Ovary (tissue), 9 donors: Measurements from ENCODE around the gene ZNF8. TPM values are rescaled to one million over a fixed set of nuclear protein-coding genes. Genes with fewer than 3 reads are reported as not detected.
"Not testable (repeated sequence)": the region's sequence is repeated elsewhere in the genome, so short reads cannot be mapped to it uniquely, and the experiment has no call there.

ENCODE experiments used
- DNase-seq, 5 donors: peaks; one replicate each; pipeline ENCODE4 v3.0.0-alpha.2; 2019 to 2020
- H3K27ac ChIP-seq, 2 donors: fragments of 200-600 bp; one replicate each; pipeline versions ENCODE4 v1.5.1 to v1.8.0; 2019 to 2022
- H3K27me3 ChIP-seq: fragments of 200-600 bp; one replicate; pipeline ENCODE4 v1.8.0; 2022
- H3K36me3 ChIP-seq: fragments of 200-600 bp; sonication (generic); one replicate; pipeline ENCODE4 v1.5.1; 2019
- H3K4me1 ChIP-seq: one replicate; pipeline ENCODE4 v1.8.1; 2013; ENCODE audit warnings: mild to moderate bottlenecking, moderate library complexity; ENCODE audit not compliant: insufficient read depth
- H3K4me3 ChIP-seq: fragments of 200-600 bp; sonication (generic); one replicate; pipeline ENCODE4 v1.5.1; 2017
- H3K9me3 ChIP-seq, 2 donors: fragments of 200-600 bp in 1 of 2; sonication (generic) in 1 of 2; one replicate each; pipeline versions ENCODE4 v1.5.1 to v1.8.1; 2013 to 2019; ENCODE audit warnings: mild to moderate bottlenecking in 1 of 2, moderate library complexity in 1 of 2
- CTCF ChIP-seq, 3 donors: fragments of 450-650 bp in 2 of 3; fragments of 200-600 bp in 1 of 3; IDR thresholded peaks; one replicate each; pipeline versions ENCODE4 v1.5.1 to v1.8.0; 2016 to 2022; ENCODE audit warnings: antibody characterized with exemption in 3 of 3, mild to moderate bottlenecking in 1 of 3
- EP300 ChIP-seq: sonication (generic); formaldehyde crosslinking; IDR thresholded peaks from one replicate; pipeline ENCODE4 v1.6.1; 2017; ENCODE audit warnings: antibody characterized with exemption
- POLR2A ChIP-seq: fragments of 450-650 bp; IDR thresholded peaks from one replicate; pipeline ENCODE4 v1.6.1; 2017; ENCODE audit warnings: antibody characterized with exemption, mild to moderate bottlenecking, moderate library complexity
- WGBS, 3 donors: extraction: QIAGEN DNeasy Blood & Tissue Kit in 1 of 3; methylation state at CpG; one replicate each; pipeline versions ENCODE4 v1.1.5 to v1.1.7; 2013 to 2017; 5-methylcytosine and 5-hydroxymethylcytosine counted together
- intact Hi-C, 4 donors: fragments of 100-400 bp; cut with DNase I; formaldehyde crosslinking; loops; one replicate each; pipeline versions ENCODE4 v1.11.0 to v1.15.1; 2022 to 2023
- polyA plus RNA-seq, 2 donors: library from polyadenylated mRNA; stranded (reverse); fragments of 200-250 nt in 1 of 2; fragments of 350-450 nt in 1 of 2; fragmentation: Illumina TruSeq in 1 of 2; extraction: RNeasy Lipid Tissue Mini Kit (QIAGEN cat#74804) in 1 of 2; gene quantifications; one replicate each; pipeline ENCODE4 v1.2.3, GENCODE V29; 2013 to 2014
- total RNA-seq, 7 donors: library from RNA; depleted of rRNA in 2 of 7; stranded (reverse); fragments of >200 nt in 2 of 7; fragmentation: NEBNext Ultra II Directional in 3 of 7; extraction: Animal tissue kit (Norgen Biotek cat#: 25700) in 3 of 7; gene quantifications; one replicate each; pipeline versions ENCODE4 v1.1.0 to v1.2.4, GENCODE V29; 2016 to 2023
- donor health status: DM: no; HTN: no; CAD: no; lungs with moderate emphysema.
- donor health status: DM: no; HTN: no; CAD: no.
- donor health status: Bipolar disorder and iron deficiency.
- donor health status: DM: yes; HTN: yes; CAD: no.
- donor health status: DM: no; HTN: no; CAD: no.
- donor health status: DM: yes; HTN: yes; CAD: no.

ZNF8 gene
- total and polyA plus RNA-seq, 9 donors, result 2.7 to 10.6 (median 7.2) TPM

GRCh38 chr19:58248886-58249285, 29.9 kb upstream of the ZNF8 start:
- no peak overlapping the region for H3K27ac ChIP-seq
- no peaks in the 10 kb centered on the region for H3K27me3 ChIP-seq
- no peaks in the 10 kb centered on the region for H3K4me1 ChIP-seq
- no peak for TF ChIP-seq CTCF (IDR thresholded peaks at IDR 0.05)
- TF ChIP-seq EP300, result no peak
- TF ChIP-seq POLR2A, result no peak
- H3K9me3 ChIP-seq, result peaks cover 51 to 91% of the 10 kb centered on the region in 2 donors
- H3K4me3 ChIP-seq, result no peak overlapping the region
- 97 to 99% (median 98%) methylated on average over 3 of the region's 3 CpGs for WGBS, 3 donors
- no peak for DNase-seq
- intact Hi-C loops, result no loop called here
- peaks cover 24% of the 10 kb centered on the region for H3K36me3 ChIP-seq

- Histone ChIP-seq H3K27ac (no peak overlapping the region), H3K27me3 (no peaks in the 10 kb centered on the region), H3K36me3 (peaks cover 8% of the 10 kb centered on the region), H3K4me1 (no peaks in the 10 kb centered on the region), H3K9me3 (peaks cover 46 to 86% of the 10 kb centered on the region in 2 donors), H3K4me3 (no peak overlapping the region)
- intact Hi-C loops, result no loop called here
- WGBS, 3 donors, result 95 to 99% (median 96%) methylated on average over 2 of the region's 2 CpGs
- TF ChIP-seq POLR2A (no peak), CTCF (IDR thresholded peaks at IDR 0.05) (no peak), EP300 (no peak)
- DNase-seq, result no peak
Observed at GRCh38 chr19:58252102-58252685, 26.6 kb upstream of the ZNF8 start.

- H3K27me3 ChIP-seq, H3K4me1 ChIP-seq, H3K36me3 ChIP-seq, H3K4me3 ChIP-seq, intact Hi-C loops, H3K27ac ChIP-seq, DNase-seq: not testable (repeated sequence)
- peaks cover 61 to 95% of the 10 kb centered on the region in 2 donors for H3K9me3 ChIP-seq
- 54 to 88% (median 70%) methylated on average over 4 of the region's 4 CpGs for WGBS, 3 donors
Observed at GRCh38 chr19:58258259-58258658, 20.5 kb upstream of the ZNF8 start.

GRCh38 chr19:58261600-58261967, 17.2 kb upstream of the ZNF8 start:
- TF ChIP-seq EP300 (no peak), POLR2A (no peak)
- Histone ChIP-seq H3K4me3 (no peak overlapping the region), H3K27me3 (no peaks in the 10 kb centered on the region), H3K36me3 (peaks cover 2% of the 10 kb centered on the region), H3K4me1 (no peaks in the 10 kb centered on the region), H3K9me3 (peaks cover 61 to 97% of the 10 kb centered on the region in 2 donors), H3K27ac (no peak overlapping the region)
- DNase-seq, result no peak
- WGBS, 3 donors, result 87 to 94% (median 94%) methylated on average over 3 of the region's 3 CpGs
- intact Hi-C loops, result no loop called here

- H3K4me3 ChIP-seq, result no peak overlapping the region
- no peak for TF ChIP-seq CTCF (IDR thresholded peaks at IDR 0.05)
- no peak for DNase-seq
- peaks cover 2% of the 10 kb centered on the region for H3K36me3 ChIP-seq
- H3K27ac ChIP-seq, result no peak overlapping the region
- H3K9me3 ChIP-seq, result peaks cover 59 to 98% of the 10 kb centered on the region in 2 donors
- intact Hi-C loops, result no loop called here
- no peaks in the 10 kb centered on the region for H3K4me1 ChIP-seq
- H3K27me3 ChIP-seq, result no peaks in the 10 kb centered on the region
- WGBS, 3 donors, result 95 to 98% (median 96%) methylated on average over 19 of the region's 19 CpGs
Observed at GRCh38 chr19:58261968-58262921, 16.5 kb upstream of the ZNF8 start.
